Adrenal gland (tissue), 5 donors: ENCODE results near the gene CFAP299.

ENCODE experiments used
- POLR2A ChIP-seq, 2 donors: fragments of 450-650 bp; IDR thresholded peaks; one replicate each; pipeline ENCODE4 v1.6.1; 2017; ENCODE audit warnings: antibody characterized with exemption in 2 of 2, mild to moderate bottlenecking in 2 of 2, moderate library complexity in 1 of 2
- TF ChIP-seq, protein P1 (sequence below), 6 experiments: fragments of 450-650 bp in 4 of 6; fragments of 200-600 bp in 2 of 6; sonication (generic) in 1 of 6; IDR thresholded peaks; 1 replicate in 5 of 6; 2 replicates in 1 of 6; pipeline versions ENCODE4 v1.5.1 to v1.8.0; 2016 to 2021; ENCODE audit warnings: antibody characterized with exemption in 6 of 6, mild to moderate bottlenecking in 2 of 6, moderate library complexity in 1 of 6
- donor health status: DM: no; HTN: no; CAD: no.

DNA sequence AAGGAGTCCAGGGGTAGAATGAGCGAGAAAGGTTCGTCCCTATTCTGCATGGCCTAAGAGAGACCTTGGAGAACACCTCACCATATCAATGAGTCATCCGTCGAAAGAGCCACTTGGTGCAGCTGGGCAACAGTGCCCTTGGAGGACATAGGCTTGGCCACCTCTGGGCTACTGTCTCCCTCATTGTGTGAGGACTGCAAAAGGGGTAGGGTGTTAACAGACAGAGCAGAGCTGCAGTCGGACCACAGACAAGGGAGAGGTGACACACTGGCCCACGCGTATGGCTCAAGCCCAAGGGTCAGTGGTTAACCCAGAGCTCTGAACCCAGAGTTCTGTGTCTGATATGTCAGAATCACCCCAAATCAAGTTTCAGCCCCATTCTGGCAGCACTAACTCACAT lies 576.8 kb downstream of the CFAP299 start:
- TF ChIP-seq, protein P1, sequence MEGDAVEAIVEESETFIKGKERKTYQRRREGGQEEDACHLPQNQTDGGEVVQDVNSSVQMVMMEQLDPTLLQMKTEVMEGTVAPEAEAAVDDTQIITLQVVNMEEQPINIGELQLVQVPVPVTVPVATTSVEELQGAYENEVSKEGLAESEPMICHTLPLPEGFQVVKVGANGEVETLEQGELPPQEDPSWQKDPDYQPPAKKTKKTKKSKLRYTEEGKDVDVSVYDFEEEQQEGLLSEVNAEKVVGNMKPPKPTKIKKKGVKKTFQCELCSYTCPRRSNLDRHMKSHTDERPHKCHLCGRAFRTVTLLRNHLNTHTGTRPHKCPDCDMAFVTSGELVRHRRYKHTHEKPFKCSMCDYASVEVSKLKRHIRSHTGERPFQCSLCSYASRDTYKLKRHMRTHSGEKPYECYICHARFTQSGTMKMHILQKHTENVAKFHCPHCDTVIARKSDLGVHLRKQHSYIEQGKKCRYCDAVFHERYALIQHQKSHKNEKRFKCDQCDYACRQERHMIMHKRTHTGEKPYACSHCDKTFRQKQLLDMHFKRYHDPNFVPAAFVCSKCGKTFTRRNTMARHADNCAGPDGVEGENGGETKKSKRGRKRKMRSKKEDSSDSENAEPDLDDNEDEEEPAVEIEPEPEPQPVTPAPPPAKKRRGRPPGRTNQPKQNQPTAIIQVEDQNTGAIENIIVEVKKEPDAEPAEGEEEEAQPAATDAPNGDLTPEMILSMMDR (IDR thresholded peaks at IDR 0.05): no peak
- TF ChIP-seq POLR2A (IDR thresholded peaks at IDR 0.05): no peak
